AG04449 (cell line): Measurements from ENCODE around the gene COBLL1.

Experiments
- CTCF ChIA-PET: fragments of 350-600 bp; formaldehyde crosslinking; extraction: SDS; loops from one replicate; lab custom pipeline; 2021; ENCODE audit warnings: antibody characterized with exemption; lab: Yijun Ruan, JAX
- POLR2A ChIA-PET: fragments of 400-600, 350-600 bp; formaldehyde crosslinking; extraction: SDS; loops from one replicate; lab custom pipeline; 2020; ENCODE audit warnings: antibody characterized with exemption, inconsistent platforms; lab: Yijun Ruan, JAX
- DNase-seq: peaks from one replicate; pipeline ENCODE4 v3.0.0-alpha.2; 2010; ENCODE audit warnings: low read depth, low spot score
- H3K4me3 ChIP-seq: 2 replicates; pipeline ENCODE4 v1.5.1; 2011; ENCODE audit warnings: low read depth, mild to moderate bottlenecking, control low read depth, low read length
- CTCF ChIP-seq: IDR thresholded peaks from one replicate; pipeline ENCODE4 v1.5.1; 2011; ENCODE audit warnings: mild to moderate bottlenecking, moderate library complexity, low read length, control low read depth, inconsistent platforms; ENCODE audit not compliant: insufficient read depth; ENCODE audit errors: missing control alignments

Gene COBLL1

GRCh38 chr2:164735309-164735919, 106.2 kb downstream of the COBLL1 start:
- CTCF ChIA-PET, result interaction anchor here (0.7 to 5.1 kb wide), 18 partner anchors 10 to 255 kb away, joined by 3 to 42 read pairs (median 4); partner anchors contain the start of gene COBLL1
- no peak for DNase-seq
- POLR2A ChIA-PET, result interaction anchor here (0.9 kb wide), 1 partner anchor 107 kb away, joined by 3 read pairs; no protein-coding TSS in a partner anchor
- TF ChIP-seq CTCF, result no peak
- H3K4me3 ChIP-seq, result no peak overlapping the region

DNA sequence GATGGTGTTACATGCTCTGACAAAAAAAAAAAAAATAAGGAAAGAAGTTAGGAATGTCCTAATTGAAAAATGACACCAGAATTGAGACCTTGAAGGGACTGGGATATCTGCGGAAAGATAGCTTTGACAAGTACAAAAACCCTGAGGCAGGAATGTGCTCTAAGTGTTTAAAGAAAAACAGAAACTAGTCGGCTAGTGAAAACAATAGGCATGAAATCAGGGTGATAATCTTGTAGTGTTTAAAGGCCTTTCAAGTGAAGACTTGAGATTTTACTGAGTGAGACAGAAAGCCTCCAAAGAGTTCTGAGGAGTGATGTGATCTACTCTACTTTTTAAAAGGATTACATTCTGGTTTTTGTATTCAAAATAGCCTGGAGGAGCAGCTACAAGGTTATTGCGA, 107.4 kb downstream of the COBLL1 start:
- ChIA-PET POLR2A (no interaction called here), CTCF (interaction anchor here (0.7 to 3.5 kb wide), 6 partner anchors 12 to 560 kb away, joined by 3 to 28 read pairs (median 12); partner anchors contain the start of gene COBLL1)
- H3K4me3 ChIP-seq, result no peak overlapping the region
- DNase-seq, result no peak
- TF ChIP-seq CTCF, result no peak

GRCh38 chr2:164725542-164725941, 116.1 kb downstream of the COBLL1 start:
- POLR2A ChIA-PET, result no interaction called here
- no peak for TF ChIP-seq CTCF

GRCh38 chr2:164722616-164723338, 118.8 kb downstream of the COBLL1 start:
- DNase-seq, result no peak
- ChIA-PET CTCF (interaction anchor here (1.2 to 1.9 kb wide), 2 partner anchors 12 to 163 kb away, joined by 7 to 9 read pairs; no protein-coding TSS in a partner anchor), POLR2A (interaction anchor here (0.7 kb wide), 1 partner anchor 133 kb away, joined by 3 read pairs; no protein-coding TSS in a partner anchor)
- no peak for TF ChIP-seq CTCF
- no peak overlapping the region for H3K4me3 ChIP-seq

More at GRCh38 chr2:164725542-164725941, 116.1 kb downstream of the COBLL1 start:
- CTCF ChIA-PET, result interaction anchor here (0.8 to 1.2 kb wide), 2 partner anchors 9 to 11 kb away, joined by 3 to 6 read pairs; no protein-coding TSS in a partner anchor
- H3K4me3 ChIP-seq, result no peak overlapping the region
- no peak for DNase-seq

- no peak overlapping the region for H3K4me3 ChIP-seq
- POLR2A ChIA-PET, result no interaction called here
- no peak for TF ChIP-seq CTCF
- CTCF ChIA-PET, result interaction anchor here (1.9 kb wide), 1 partner anchor 13 kb away, joined by 9 read pairs; no protein-coding TSS in a partner anchor
- DNase-seq, result no peak
Observed at GRCh38 chr2:164721430-164721829, 120.2 kb downstream of the COBLL1 start.
